HG02938 (cell line): ENCODE results near the gene ZBTB8A.

Experiments used
- ATAC-seq: cut with Tn5 transposase; IDR thresholded peaks from one replicate; pipeline ENCODE4 v1.9.1; 2021; ENCODE audit warnings: mild to moderate bottlenecking, moderate library complexity; ENCODE audit not compliant: unreplicated experiment

Gene ZBTB8A

DNA sequence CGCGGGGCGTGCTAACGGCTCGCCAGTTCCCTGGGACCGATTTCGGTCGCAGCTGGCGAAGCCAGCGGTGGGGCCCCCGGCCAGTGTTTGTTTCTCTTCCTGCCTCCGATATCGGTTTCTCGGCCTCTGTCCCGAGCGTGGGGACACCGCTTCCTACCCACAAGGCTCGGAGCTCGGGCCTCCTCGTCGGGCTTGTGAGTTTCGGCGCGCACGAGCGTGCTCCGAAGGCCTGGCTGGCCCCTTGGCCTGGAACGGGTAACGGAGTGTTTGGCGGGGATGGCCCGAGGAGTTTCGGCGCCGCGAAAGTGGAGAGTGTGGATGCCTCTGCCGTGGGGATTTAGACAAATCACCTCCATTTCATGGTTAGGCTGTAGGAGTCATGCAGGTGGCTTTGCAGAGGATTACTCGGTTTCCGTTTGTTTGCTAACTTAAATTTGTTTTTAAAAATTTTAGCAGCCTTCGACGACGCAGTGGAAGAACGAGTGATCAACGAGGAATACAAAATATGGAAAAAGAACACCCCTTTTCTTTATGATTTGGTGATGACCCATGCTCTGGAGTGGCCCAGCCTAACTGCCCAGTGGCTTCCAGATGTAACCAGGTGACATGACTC lies 112.3 kb downstream of the ZBTB8A start:
- no peak for ATAC-seq

DNA sequence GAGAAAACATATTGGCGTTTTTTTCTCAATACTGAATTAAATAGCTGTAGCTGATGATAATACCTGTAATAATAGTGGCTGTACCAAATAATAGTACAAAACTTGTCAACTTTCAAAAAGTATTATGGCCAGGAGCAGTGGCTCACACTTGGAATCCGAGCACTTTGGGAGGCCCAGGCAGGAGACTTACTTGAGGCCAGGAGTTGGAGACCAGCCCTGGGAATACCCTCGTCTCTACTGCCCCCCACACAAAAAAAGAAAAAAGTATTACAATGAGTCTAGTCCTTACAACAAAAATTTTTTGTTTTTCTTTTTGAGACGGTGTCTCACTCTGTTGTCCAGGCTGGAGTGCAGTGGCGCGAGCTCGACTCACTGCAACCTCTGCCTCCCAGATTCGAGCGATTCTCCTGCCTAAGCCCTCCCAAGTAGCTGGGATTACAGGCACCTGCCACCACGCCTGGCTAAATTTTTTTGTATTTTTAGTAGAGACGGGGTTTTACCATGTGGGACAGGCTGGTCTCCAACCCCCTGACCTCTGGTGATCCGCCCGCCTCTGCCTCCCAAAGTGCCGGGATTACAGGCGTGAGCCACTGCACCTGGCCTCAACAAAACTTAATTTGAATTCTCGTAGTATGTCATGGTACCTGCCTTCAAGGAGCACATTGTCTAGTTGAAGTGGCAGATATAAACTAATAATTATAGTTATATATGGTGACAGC lies 113.2 kb downstream of the ZBTB8A start:
- ATAC-seq: no peak
